Measurements from ENCODE around the gene OPCML.

GRCh38 chr11:133168016-133168415 is 364.3 kb downstream of the OPCML start:
- no peak for TF ChIP-seq POLR2A (IDR thresholded peaks at IDR 0.05)
- TF ChIP-seq CTCF (IDR thresholded peaks at IDR 0.05), result no peak

All from vagina (tissue), 2 donors.